ENCODE data around the gene ZBED6.
A peak's percentile ranks its signal among the peaks of the same experiment; 100 is the strongest.
"Not testable (repeated sequence)": the region's sequence is repeated elsewhere in the genome, so short reads cannot be mapped to it uniquely, and the experiment has no call there.

ZBED6 gene

GRCh38 chr1:203795441-203796235, at the start of gene ZBED6, which contains the start of gene ZC3H11A:
Gene ZBED6 (plus strand): TSS chr1:203795623. CDS start chr1:203797523, 1,900 bp downstream.
Gene ZC3H11A (plus strand): TSS chr1:203795623. CDS start chr1:203817071, 21,448 bp downstream.
- peak; percentile 94 for DNase-seq

- DNase-seq = no peak
Observed at GRCh38 chr1:203746281-203746680, 49.1 kb upstream of the ZBED6 start.

GRCh38 chr1:203751051-203751450, 44.4 kb upstream of the ZBED6 start:
- DNase-seq = no peak

- DNase-seq = not testable (repeated sequence)
Observed at GRCh38 chr1:203751618-203752361, 43.6 kb upstream of the ZBED6 start.

GRCh38 chr1:203754455-203754864, 41.0 kb upstream of the ZBED6 start:
- DNase-seq = no peak

GRCh38 chr1:203756036-203756435, 39.4 kb upstream of the ZBED6 start:
- no peak for DNase-seq

- not testable (repeated sequence) for DNase-seq
Observed at GRCh38 chr1:203758749-203759148, 36.7 kb upstream of the ZBED6 start.

GRCh38 chr1:203760506-203760905, 34.9 kb upstream of the ZBED6 start:
- DNase-seq = no peak

- DNase-seq = not testable (repeated sequence)
Observed at GRCh38 chr1:203761958-203762357, 33.5 kb upstream of the ZBED6 start.

GRCh38 chr1:203763505-203763904, 31.9 kb upstream of the ZBED6 start:
- no peak for DNase-seq

- no peak for DNase-seq
Observed at GRCh38 chr1:203764105-203765028, 31.1 kb upstream of the ZBED6 start.

GRCh38 chr1:203765029-203765837, 30.2 kb upstream of the ZBED6 start, which contains the start of gene LAX1:
Gene LAX1 (plus strand): TSS chr1:203765183. CDS start chr1:203765566, 383 bp downstream.
- no peak for DNase-seq

GRCh38 chr1:203768256-203768655, 27.2 kb upstream of the ZBED6 start:
- DNase-seq = no peak

GRCh38 chr1:203769505-203770343, 25.7 kb upstream of the ZBED6 start:
- DNase-seq = peak; percentile 15

- no peak for DNase-seq
Observed at GRCh38 chr1:203771901-203772301, 23.5 kb upstream of the ZBED6 start.

GRCh38 chr1:203772836-203773235, 22.6 kb upstream of the ZBED6 start:
- no peak for DNase-seq

GRCh38 chr1:203776636-203777035, 18.8 kb upstream of the ZBED6 start:
- DNase-seq = no peak

GRCh38 chr1:203777596-203777995, 17.8 kb upstream of the ZBED6 start:
- DNase-seq = no peak

- no peak for DNase-seq
Observed at GRCh38 chr1:203778146-203778545, 17.3 kb upstream of the ZBED6 start.

GRCh38 chr1:203778789-203779188, 16.6 kb upstream of the ZBED6 start:
- DNase-seq = no peak

GRCh38 chr1:203781962-203782361, 13.5 kb upstream of the ZBED6 start:
- no peak for DNase-seq
